GM12873 (cell line): ENCODE measurements around the gene SERBP1.

ENCODE experiments used
- CTCF ChIP-seq: IDR thresholded peaks from 2 replicates; pipeline ENCODE4 v1.5.1; 2012; ENCODE audit warnings: low read depth, mild to moderate bottlenecking, moderate library complexity, low read length, control low read depth; ENCODE audit not compliant: insufficient read depth; ENCODE audit errors: missing control alignments

SERBP1 gene

GRCh38 chr1:67431156-67431765, 1.1 kb upstream of the SERBP1 start:
- TF ChIP-seq CTCF, result no peak

- no peak for TF ChIP-seq CTCF
These were observed 459 bp downstream of the SERBP1 start for GRCh38 chr1:67429528-67430357.

- no peak for TF ChIP-seq CTCF
These were observed 1.1 kb downstream of the SERBP1 start for GRCh38 chr1:67429011-67429527.

GRCh38 chr1:67427947-67428346, 2.3 kb downstream of the SERBP1 start:
- no peak for TF ChIP-seq CTCF

GRCh38 chr1:67427465-67427864, 2.7 kb downstream of the SERBP1 start:
- no peak for TF ChIP-seq CTCF

- no peak for TF ChIP-seq CTCF
These were observed 9.2 kb downstream of the SERBP1 start for GRCh38 chr1:67420835-67421492.
